H9 (cell line): Measurements from ENCODE around the gene TBL3. TPM values are rescaled to one million over a fixed set of nuclear protein-coding genes. Genes with fewer than 3 reads are reported as not detected.

ENCODE experiments used
- DNase-seq: peaks from one replicate; pipeline ENCODE4 v3.0.0-alpha.2; 2017
- H2AFZ ChIP-seq: one replicate; pipeline ENCODE4 v1.6.1; 2013; ENCODE audit warnings: mild to moderate bottlenecking, low read length, control low read depth, moderate library complexity
- H2AK5ac ChIP-seq: 2 replicates; pipeline ENCODE4 v1.6.1; 2013; ENCODE audit warnings: low read length, control low read depth, mixed read lengths; ENCODE audit not compliant: insufficient read length
- H2BK120ac ChIP-seq: one replicate; pipeline ENCODE4 v1.6.1; 2013; ENCODE audit warnings: low read depth, mild to moderate bottlenecking, low read length, control low read depth, inconsistent platforms; ENCODE audit not compliant: poor library complexity, severe bottlenecking
- H2BK12ac ChIP-seq: 2 replicates; pipeline ENCODE4 v1.6.1; 2013; ENCODE audit warnings: low read length, control low read depth, mixed read lengths, low read depth; ENCODE audit not compliant: insufficient read length
- H2BK15ac ChIP-seq: 2 replicates; pipeline ENCODE4 v1.6.1; 2013; ENCODE audit warnings: low read depth, low read length, control low read depth
- H2BK20ac ChIP-seq: one replicate; pipeline ENCODE4 v1.6.1; 2013; ENCODE audit warnings: low read depth, mild to moderate bottlenecking, low read length, control low read depth, inconsistent platforms; ENCODE audit not compliant: poor library complexity, severe bottlenecking
- H2BK5ac ChIP-seq: 2 replicates; pipeline ENCODE4 v1.6.1; 2013; ENCODE audit warnings: low read length, control low read depth, mixed read lengths; ENCODE audit not compliant: insufficient read length
- H3K14ac ChIP-seq: 2 replicates; pipeline ENCODE4 v1.6.1; 2013; ENCODE audit warnings: low read length, control low read depth; ENCODE audit not compliant: insufficient read depth
- H3K18ac ChIP-seq: 2 replicates; pipeline ENCODE4 v1.6.1; 2013; ENCODE audit warnings: low read depth, mild to moderate bottlenecking, mixed read lengths, low read length, control low read depth; ENCODE audit not compliant: insufficient read length
- H3K23ac ChIP-seq: 2 replicates; pipeline ENCODE4 v1.6.1; 2013; ENCODE audit warnings: low read length, control low read depth, mixed read lengths, low read depth; ENCODE audit not compliant: insufficient read length
- H3K23me2 ChIP-seq: 2 replicates; pipeline ENCODE4 v1.6.1; 2013; ENCODE audit warnings: low read depth, mild to moderate bottlenecking, mixed read lengths, low read length, control low read depth; ENCODE audit not compliant: insufficient read length, poor library complexity, severe bottlenecking
- H3K27ac ChIP-seq: 2 replicates; pipeline ENCODE4 v1.5.1; 2013; ENCODE audit warnings: low read length, control low read depth, mixed read lengths, low read depth; ENCODE audit not compliant: insufficient read length
- H3K27me3 ChIP-seq: 2 replicates; pipeline ENCODE4 v1.6.1; 2013; ENCODE audit warnings: low read length, control low read depth, inconsistent platforms; ENCODE audit not compliant: insufficient read depth
- H3K4ac ChIP-seq: 2 replicates; pipeline ENCODE4 v1.6.1; 2013; ENCODE audit warnings: low read depth, mild to moderate bottlenecking, control low read depth, inconsistent platforms, low read length, moderate library complexity
- H3K4me1 ChIP-seq: 2 replicates; pipeline ENCODE4 v1.6.1; 2013; ENCODE audit warnings: low read length, control low read depth, inconsistent platforms; ENCODE audit not compliant: insufficient read depth
- H3K4me2 ChIP-seq: 2 replicates; pipeline ENCODE4 v1.6.1; 2013; ENCODE audit warnings: low read length, control low read depth, mixed read lengths; ENCODE audit not compliant: insufficient read length, insufficient read depth
- H3K56ac ChIP-seq: 2 replicates; pipeline ENCODE4 v1.6.1; 2013; ENCODE audit warnings: low read depth, mild to moderate bottlenecking, mixed read lengths, low read length, control low read depth; ENCODE audit not compliant: insufficient read length
- H3K79me1 ChIP-seq: 2 replicates; pipeline ENCODE4 v1.6.1; 2013; ENCODE audit warnings: low read depth, mild to moderate bottlenecking, moderate library complexity, low read length, control low read depth, inconsistent platforms; ENCODE audit not compliant: insufficient read depth, poor library complexity, severe bottlenecking
- H3K79me2 ChIP-seq: 2 replicates; pipeline ENCODE4 v1.6.1; 2013; ENCODE audit warnings: low read length, control low read depth, inconsistent platforms; ENCODE audit not compliant: insufficient read depth
- H3K9ac ChIP-seq: 2 replicates; pipeline ENCODE4 v1.6.1; 2013; ENCODE audit warnings: low read length, control low read depth, mixed read lengths; ENCODE audit not compliant: insufficient read length; ENCODE audit errors: extremely low read depth
- H3K9me3 ChIP-seq: one replicate; pipeline ENCODE4 v1.6.1; 2013; ENCODE audit warnings: low read depth, low read length, inconsistent platforms; ENCODE audit not compliant: control insufficient read depth
- H3T11ph ChIP-seq: one replicate; pipeline ENCODE4 v1.6.1; 2013; ENCODE audit warnings: mild to moderate bottlenecking, low read length, control low read depth, inconsistent platforms
- H4K20me1 ChIP-seq: one replicate; pipeline ENCODE4 v1.6.1; 2013; ENCODE audit not compliant: control insufficient read depth, insufficient read length, insufficient read depth
- H4K5ac ChIP-seq: 2 replicates; pipeline ENCODE4 v1.6.1; 2013; ENCODE audit warnings: low read depth, mild to moderate bottlenecking, mixed read lengths, low read length, control low read depth; ENCODE audit not compliant: insufficient read length
- H4K8ac ChIP-seq: replicated peaks from 2 replicates; pipeline ENCODE4 v1.6.1; 2013; ENCODE audit warnings: low read length, control low read depth, mixed read lengths, low read depth; ENCODE audit not compliant: insufficient read length
- H4K91ac ChIP-seq: 2 replicates; pipeline ENCODE4 v1.6.1; 2013; ENCODE audit warnings: low read depth, mild to moderate bottlenecking, moderate library complexity, mixed read lengths, low read length, control low read depth; ENCODE audit not compliant: insufficient read length
- H3K27ac Mint-ChIP-seq, 3 experiments: 2 replicates in 2 of 3; 3 replicates in 1 of 3; pipeline ENCODE4 v1.8.0; 2020 to 2021; ENCODE audit warnings: mixed read lengths in 3 of 3, mild to moderate bottlenecking in 1 of 3, moderate library complexity in 1 of 3
- H3K27me3 Mint-ChIP-seq: 2 replicates; pipeline ENCODE4 v1.8.0; 2021; ENCODE audit warnings: low read depth, mild to moderate bottlenecking, moderate library complexity, mixed read lengths
- H3K36me3 Mint-ChIP-seq, 3 experiments: 2 replicates in 2 of 3; 3 replicates in 1 of 3; pipeline ENCODE4 v1.8.0; 2020 to 2021; ENCODE audit warnings: low read depth in 3 of 3, mixed read lengths in 3 of 3; ENCODE audit not compliant: insufficient read depth in 1 of 3
- H3K4me1 Mint-ChIP-seq, 2 experiments: 2 replicates each; pipeline ENCODE4 v1.8.0; 2020; ENCODE audit warnings: mixed read lengths in 2 of 2
- H3K4me3 Mint-ChIP-seq, 2 experiments: 2 replicates in 1 of 2; 3 replicates in 1 of 2; pipeline ENCODE4 v1.8.0; 2020 to 2021; ENCODE audit warnings: mild to moderate bottlenecking in 2 of 2, mixed read lengths in 2 of 2, moderate library complexity in 1 of 2
- H3K9me3 Mint-ChIP-seq, 2 experiments: 2 replicates in 1 of 2; 3 replicates in 1 of 2; pipeline ENCODE4 v1.8.0; 2020; ENCODE audit warnings: mild to moderate bottlenecking in 2 of 2, mixed read lengths in 2 of 2, moderate library complexity in 1 of 2
- CTCF ChIP-seq: fragments of 200-600 bp; sonication (generic); conservative IDR thresholded peaks from 3 replicates; pipeline ENCODE4 v1.8.0; 2021; ENCODE audit warnings: antibody characterized with exemption, mild to moderate bottlenecking
- WGBS: extraction: QIAGEN DNeasy Blood & Tissue Kit; methylation state at CpG from one replicate; pipeline ENCODE4 v1.1.7; 2013; ENCODE audit warnings: missing lambda C conversion rate, low lambda C conversion rate, mixed read lengths; ENCODE audit not compliant: insufficient read length; ENCODE audit errors: extremely low coverage; 5-methylcytosine and 5-hydroxymethylcytosine counted together
- total RNA-seq: library from RNA; stranded (reverse); gene quantifications from 2 replicates; pipeline ENCODE4 v1.2.1, GENCODE V29; 2021

The TBL3 gene
- total RNA-seq, 1 experiment from 2014 or later = 54.0 TPM

GRCh38 chr16:1993731-1994131, 21.9 kb downstream of the TBL3 start:
- Histone ChIP-seq H3K23me2 (peaks cover 18% of the 10 kb centered on the region), H3K79me1 (no peaks in the 10 kb centered on the region), H2BK120ac (no peak overlapping the region), H3K9ac (no peak overlapping the region), H3K79me2 (no peaks in the 10 kb centered on the region), H2AFZ (no peak overlapping the region), H4K20me1 (no peaks in the 10 kb centered on the region), H3K14ac (no peak overlapping the region), H3K9me3 (no peaks in the 10 kb centered on the region), H3K27ac (no peak overlapping the region), H2BK15ac (no peak overlapping the region), H2BK5ac (no peak overlapping the region), H2BK12ac (no peak overlapping the region), H3T11ph (no peak overlapping the region), H3K18ac (no peak overlapping the region), H3K56ac (no peak overlapping the region), H3K23ac (no peak overlapping the region), H4K8ac (no peak overlapping the region), H4K5ac (no peak overlapping the region), H4K91ac (no peak overlapping the region), H3K4me2 (no peak overlapping the region), H3K27me3 (peaks cover 11% of the 10 kb centered on the region; the same call in 1 of the 2 replicates), H2BK20ac (no peak overlapping the region), H3K4me1 (no peaks in the 10 kb centered on the region; the same call in 1 of the 2 replicates), H2AK5ac (no peak overlapping the region), H3K4ac (no peak overlapping the region)
- H3K36me3 Mint-ChIP-seq = peaks cover 5 to 17% (median 17%) of the 10 kb centered on the region in 3 experiments; a peak in 6 of 7 replicates
- H3K4me1 Mint-ChIP-seq = peaks cover 14 to 16% of the 10 kb centered on the region in 2 experiments
- H3K27me3 Mint-ChIP-seq = peaks cover 31% of the 10 kb centered on the region
- no CpG with 5 or more reads among the region's 2 CpGs for WGBS
- no peak overlapping the region for H3K27ac Mint-ChIP-seq
- peak overlapping the region in 1 of 2 experiments; percentile 68; a peak in 2 of 5 replicates for H3K4me3 Mint-ChIP-seq
- no peak for TF ChIP-seq CTCF
- no peaks in the 10 kb centered on the region; a peak in 1 of 5 replicates for H3K9me3 Mint-ChIP-seq
- DNase-seq = no peak
